Midbrain (tissue), 1 donor: ENCODE measurements around the gene SOST.

ENCODE experiments used
- DNase-seq: peaks from one replicate; lab custom pipeline; 2025; lab: John Stamatoyannopoulos, UW

Gene SOST

GRCh38 chr17:43774304-43775250, 16.0 kb upstream of the SOST start:
- DNase-seq = no peak

- peak; percentile 25 for DNase-seq
Measured at GRCh38 chr17:43772877-43773648, 14.5 kb upstream of the SOST start.

- DNase-seq = no peak
Measured at GRCh38 chr17:43771463-43771862, 12.9 kb upstream of the SOST start.

DNA sequence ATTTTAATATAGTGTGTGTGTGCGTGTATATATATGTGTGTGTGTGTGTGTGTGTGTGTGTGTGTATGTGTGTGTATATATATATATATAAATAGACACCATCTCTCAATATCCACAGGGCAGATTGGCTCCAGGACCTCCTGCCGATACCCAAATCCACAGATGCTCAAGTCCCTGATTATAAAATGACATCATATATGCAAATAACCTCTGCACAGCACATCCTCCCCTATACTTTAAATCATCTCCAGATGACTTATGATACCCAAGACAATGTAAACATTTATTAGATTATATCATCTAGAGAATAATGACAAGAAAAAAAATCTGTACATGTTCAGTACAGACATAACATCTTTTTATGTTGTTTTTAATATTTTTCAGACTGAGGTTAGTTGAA, 12.4 kb upstream of the SOST start:
- DNase-seq = no peak

GRCh38 chr17:43769859-43770258, 11.3 kb upstream of the SOST start:
- no peak for DNase-seq

- no peak for DNase-seq
Measured at GRCh38 chr17:43769426-43769825, 10.8 kb upstream of the SOST start.

DNA sequence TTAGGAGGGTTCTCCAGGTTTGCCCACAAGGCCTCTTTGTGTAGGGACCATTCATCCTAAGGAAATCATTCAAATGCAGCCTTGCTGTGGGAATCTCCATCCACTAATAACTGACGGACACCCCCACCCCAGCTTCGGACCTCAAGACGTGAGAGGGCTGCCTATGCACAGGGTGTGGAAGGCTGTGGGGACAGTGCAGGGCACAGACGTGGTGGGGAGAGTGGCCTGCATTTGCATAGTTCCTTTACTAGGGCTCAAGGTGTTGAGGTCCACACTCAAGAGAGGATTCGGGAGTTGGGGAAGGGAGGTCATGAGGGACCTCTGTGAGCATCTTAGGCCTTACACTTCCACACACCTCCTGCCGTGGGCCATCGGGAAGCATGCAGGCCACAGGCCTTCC, 10.4 kb upstream of the SOST start:
- DNase-seq = no peak

- DNase-seq = no peak
Measured at GRCh38 chr17:43768382-43768781, 9.8 kb upstream of the SOST start.

GRCh38 chr17:43767713-43768059, 9.1 kb upstream of the SOST start:
- DNase-seq = no peak

DNA sequence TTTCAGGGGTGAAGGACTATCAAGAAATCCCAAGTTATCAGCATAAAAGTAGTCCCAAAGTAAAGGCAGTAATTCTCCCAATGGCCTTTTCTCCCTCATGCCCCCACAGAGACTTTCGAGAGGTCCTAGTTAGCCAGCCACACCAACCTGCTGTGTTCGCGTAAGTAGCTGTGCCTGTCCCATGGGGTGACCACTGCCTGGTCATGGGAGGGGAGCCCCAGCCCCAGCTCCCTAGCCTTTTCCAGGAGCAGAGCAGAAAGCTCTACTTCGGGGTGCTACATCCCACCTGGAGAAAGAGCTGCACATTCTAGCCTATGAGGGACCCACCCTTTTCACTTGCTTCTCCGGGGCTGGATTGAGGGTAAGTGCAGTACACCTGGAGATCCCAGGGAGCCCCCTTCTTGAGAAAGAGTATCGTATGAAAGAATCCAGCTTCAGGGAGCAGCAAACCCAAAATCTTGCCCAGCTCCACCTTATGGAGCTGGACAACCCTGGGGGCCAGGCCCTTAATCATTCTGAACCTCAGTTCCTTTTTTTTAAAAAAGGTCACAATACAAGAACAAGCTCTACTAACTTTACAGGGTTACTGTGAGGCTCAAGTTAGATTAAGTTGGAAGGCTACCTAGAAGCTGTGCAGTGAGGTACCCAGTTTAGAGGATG, 8.6 kb upstream of the SOST start:
- no peak for DNase-seq

DNA sequence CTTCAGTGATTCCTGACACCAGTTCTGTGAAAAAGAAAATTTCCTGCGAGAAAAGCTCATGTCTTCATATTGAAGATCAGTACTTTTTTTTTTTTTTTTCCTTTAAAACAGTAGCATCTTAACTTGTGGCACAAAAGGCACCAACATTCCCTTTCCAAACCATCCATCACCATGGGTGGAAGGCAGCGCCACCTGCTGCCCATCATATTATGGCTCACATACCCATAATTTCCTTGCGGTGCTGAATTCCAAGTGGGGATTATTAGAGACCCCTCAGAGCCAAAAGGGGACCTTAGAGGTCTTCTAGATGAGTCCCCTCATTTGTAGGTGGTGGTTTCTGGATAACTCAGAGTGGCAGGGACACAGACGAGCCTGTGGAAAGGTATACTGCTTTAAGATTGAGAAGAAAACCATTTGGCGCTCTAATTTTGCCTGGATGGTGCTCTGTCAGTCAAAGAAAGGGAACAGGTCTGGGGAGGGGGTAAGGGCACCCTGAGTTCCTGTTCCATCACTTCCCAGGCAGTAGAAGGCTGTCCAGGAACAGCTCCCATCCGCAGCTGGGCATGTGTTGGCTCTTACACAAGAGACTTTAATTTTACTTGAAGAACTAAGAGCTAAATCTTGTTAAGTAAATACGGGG, 7.9 kb upstream of the SOST start:
- DNase-seq = peak; percentile 46

- peak; percentile 88 for DNase-seq
Measured at GRCh38 chr17:43760254-43760852, 1.8 kb upstream of the SOST start.

DNA sequence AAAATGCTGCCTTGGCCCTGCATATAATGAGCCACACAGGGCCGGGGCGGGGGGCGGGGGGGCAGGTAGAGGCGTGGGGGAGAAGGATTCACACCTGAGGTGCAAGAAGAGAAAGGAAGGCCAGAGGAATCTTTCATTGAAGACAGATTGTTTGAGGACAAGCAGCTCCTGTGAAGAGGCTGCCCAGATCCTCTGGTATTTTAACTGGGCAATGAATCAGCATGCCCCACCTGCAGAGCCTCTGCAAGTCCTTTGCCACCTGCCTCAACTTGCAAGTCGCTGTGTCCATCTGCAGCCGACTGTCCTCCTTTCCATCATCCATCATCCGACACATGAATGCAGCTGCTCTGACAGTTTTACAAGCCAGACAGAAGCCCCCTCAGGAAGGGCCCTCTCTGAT, 1.2 kb upstream of the SOST start:
- no peak for DNase-seq

DNA sequence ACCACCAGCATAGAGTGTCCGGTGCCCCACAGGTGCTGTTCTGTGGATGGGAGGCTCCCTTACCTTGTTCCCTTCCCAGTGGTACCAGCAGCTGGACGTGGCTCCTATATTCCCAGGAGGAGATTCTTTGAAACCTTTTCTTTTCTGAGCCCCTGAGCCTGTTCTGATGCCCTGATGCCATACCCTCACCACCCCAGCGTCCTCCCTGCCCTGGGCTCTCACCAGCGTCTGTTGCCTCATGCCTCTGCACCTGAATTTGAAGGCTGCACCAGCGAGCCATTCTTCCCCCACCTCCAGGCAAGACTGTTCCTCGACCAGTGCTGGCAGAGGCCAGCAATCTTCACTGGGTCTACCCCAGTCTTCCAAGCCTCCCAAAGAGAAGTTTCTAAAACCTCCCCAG, 505 bp downstream of the SOST start:
- no peak for DNase-seq

DNA sequence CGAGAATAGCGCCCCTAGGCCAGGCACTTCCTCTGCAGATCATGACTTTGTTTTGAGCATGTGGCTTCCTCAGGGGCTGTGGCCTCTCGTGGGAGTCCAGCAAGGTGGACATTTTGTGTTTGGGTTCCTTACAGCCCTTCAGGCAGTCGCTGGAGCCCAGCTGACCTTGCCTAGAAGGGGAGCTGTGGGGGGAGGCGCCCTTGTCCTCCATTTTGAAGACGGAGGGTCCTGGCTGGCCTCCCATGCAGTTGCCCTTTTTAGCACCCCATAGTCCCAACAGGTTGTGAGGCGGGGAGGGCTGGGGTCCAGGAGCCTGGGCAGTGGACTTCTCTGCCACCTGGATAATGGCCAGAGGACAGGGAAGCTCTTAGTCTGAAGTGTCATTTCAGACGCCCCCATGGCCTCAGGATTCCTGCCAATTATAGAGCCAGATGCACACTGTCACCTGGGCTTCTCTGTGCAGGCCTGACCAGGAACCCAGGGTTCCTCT, 1.4 kb downstream of the SOST start:
- DNase-seq = no peak

- no peak for DNase-seq
Measured at GRCh38 chr17:43756201-43756600, 2.4 kb downstream of the SOST start.

DNA sequence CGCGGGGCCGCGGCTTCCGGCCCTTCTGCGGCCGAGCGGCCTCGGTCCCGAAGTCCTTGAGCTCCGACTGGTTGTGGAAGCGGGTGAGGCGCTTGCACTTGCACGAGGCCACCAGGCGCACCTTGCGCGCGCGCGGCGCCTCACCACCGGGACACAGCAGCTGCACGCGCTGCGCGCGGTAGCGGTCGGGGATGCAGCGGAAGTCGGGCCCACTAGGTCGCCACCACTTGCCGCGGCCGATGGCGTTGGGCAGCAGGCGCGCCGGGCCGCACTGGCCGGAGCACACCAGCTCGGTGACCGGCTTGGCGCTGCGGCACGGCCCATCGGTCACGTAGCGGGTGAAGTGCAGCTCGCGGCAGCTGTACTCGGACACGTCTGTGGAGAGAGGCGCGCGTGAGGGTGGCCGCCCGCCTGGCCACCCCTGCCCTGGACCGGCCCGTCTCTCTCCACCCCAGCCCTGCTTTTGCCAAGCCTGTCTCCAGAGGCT, 3.2 kb downstream of the SOST start:
- no peak for DNase-seq

- DNase-seq = no peak
Measured at GRCh38 chr17:43754947-43755346, 3.6 kb downstream of the SOST start.

GRCh38 chr17:43753493-43754129, 5.0 kb downstream of the SOST start:
- no peak for DNase-seq

DNA sequence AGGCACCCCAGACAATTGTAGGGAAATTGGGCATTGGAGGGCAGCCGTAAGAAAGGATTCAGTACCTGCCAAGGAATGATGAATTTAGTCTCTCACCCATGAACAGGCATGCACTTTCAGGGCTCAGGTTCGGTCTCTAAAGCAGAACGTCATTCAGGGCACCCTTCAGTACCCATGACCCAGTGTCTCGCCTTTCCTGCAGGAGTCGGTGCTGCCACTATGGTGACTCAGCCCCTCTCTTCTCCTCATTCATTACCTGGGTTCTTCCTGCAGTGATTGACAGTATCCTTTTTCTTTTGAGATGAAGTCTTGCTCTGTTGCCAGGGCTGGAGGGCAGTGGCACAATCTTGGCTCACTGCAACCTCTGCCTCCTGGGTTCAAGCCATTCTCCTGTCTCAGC, 8.4 kb downstream of the SOST start:
- DNase-seq = no peak

DNA sequence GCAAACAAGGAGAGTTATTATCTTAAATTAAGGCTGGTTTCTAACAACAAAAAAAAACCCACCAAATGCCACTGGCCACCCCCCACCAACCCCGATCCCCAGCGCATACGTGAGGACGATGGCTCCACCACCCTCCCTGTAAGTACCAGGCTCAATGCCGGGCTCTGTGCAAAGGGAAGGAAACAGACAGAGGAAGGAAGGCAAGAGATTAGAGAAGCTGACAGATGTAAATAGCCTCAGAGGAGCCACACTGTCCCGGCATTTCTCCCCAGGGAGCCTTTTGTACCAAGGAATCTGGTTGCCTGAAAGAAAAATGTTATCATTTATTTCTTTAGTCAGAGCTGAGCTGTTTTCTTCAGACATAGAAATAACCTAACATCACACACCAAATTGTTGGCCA, 13.1 kb downstream of the SOST start:
- DNase-seq = no peak
